HG03095 (cell line): ENCODE data around the gene PCDHA12.
"Not testable (repeated sequence)": the region's sequence is repeated elsewhere in the genome, so short reads cannot be mapped to it uniquely, and the experiment has no call there.

ENCODE experiments used
- ATAC-seq: cut with Tn5 transposase; IDR thresholded peaks from one replicate; pipeline ENCODE4 v1.9.1; 2021; ENCODE audit warnings: moderate library complexity; ENCODE audit not compliant: unreplicated experiment

PCDHA12 gene

GRCh38 chr5:140857177-140857986, 17.7 kb upstream of the PCDHA12 start:
- no peak for ATAC-seq

GRCh38 chr5:140857987-140858240, 17.2 kb upstream of the PCDHA12 start:
- ATAC-seq = no peak

- ATAC-seq = no peak
Observed at GRCh38 chr5:140862441-140863295, 12.4 kb upstream of the PCDHA12 start.

GRCh38 chr5:140868721-140869554, 6.2 kb upstream of the PCDHA12 start, which contains the start of gene PCDHA11:
PCDHA11 (plus strand) TSS chr5:140868957; CDS start chr5:140869104, 147 bp downstream.
- ATAC-seq = no peak

- no peak for ATAC-seq
Observed at GRCh38 chr5:140869555-140869886, 5.6 kb upstream of the PCDHA12 start.

GRCh38 chr5:140870221-140871201, 4.6 kb upstream of the PCDHA12 start:
- no peak for ATAC-seq

- ATAC-seq = not testable (repeated sequence)
Observed at GRCh38 chr5:140876541-140877261, 1.6 kb downstream of the PCDHA12 start.

GRCh38 chr5:140877262-140877581, 2.1 kb downstream of the PCDHA12 start:
- no peak for ATAC-seq

GRCh38 chr5:140881889-140882590, 6.9 kb downstream of the PCDHA12 start, which contains the start of gene PCDHA13:
PCDHA13 (plus strand) TSS chr5:140882124; CDS start chr5:140882269, 145 bp downstream.
- no peak for ATAC-seq

GRCh38 chr5:140882591-140882899, 7.4 kb downstream of the PCDHA12 start:
- ATAC-seq = no peak

GRCh38 chr5:140883373-140883772, 8.3 kb downstream of the PCDHA12 start:
- ATAC-seq = no peak

- no peak for ATAC-seq
Observed at GRCh38 chr5:140883927-140884697, 9.0 kb downstream of the PCDHA12 start.

- ATAC-seq = no peak
Observed at GRCh38 chr5:140916325-140916724, 41.2 kb downstream of the PCDHA12 start.

- ATAC-seq = no peak
Observed at GRCh38 chr5:140923601-140924000, 48.5 kb downstream of the PCDHA12 start.

- ATAC-seq = no peak
Observed at GRCh38 chr5:140925806-140926442, 50.8 kb downstream of the PCDHA12 start, which contains the start of gene PCDHAC1. PCDHAC1 (plus strand) TSS chr5:140926299; CDS start chr5:140926893, 594 bp downstream.

GRCh38 chr5:140926443-140927227, 51.5 kb downstream of the PCDHA12 start:
- no peak for ATAC-seq

GRCh38 chr5:140927228-140927573, 52.1 kb downstream of the PCDHA12 start:
- no peak for ATAC-seq
